ENCODE results near the gene U2SURP.

DNA sequence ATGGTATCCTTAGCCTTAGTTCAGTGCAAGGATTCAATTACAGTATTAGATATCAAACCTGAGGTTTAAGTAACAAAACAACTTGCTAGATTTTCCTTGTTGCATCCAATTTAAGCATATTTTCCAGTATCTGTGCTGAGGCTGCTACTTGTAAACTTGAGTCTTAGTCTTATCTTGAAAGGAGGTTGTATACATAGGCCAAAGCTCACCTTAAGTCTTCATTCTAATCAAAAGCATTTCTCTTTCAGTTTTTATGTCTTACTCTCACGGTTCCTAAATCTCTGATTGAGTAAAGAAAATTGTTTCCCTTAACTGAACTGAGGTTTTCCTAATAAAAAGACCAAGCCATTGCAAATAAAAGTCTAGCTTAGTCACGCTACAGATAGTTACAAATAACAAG is 52.6 kb downstream of the U2SURP start:
- TF ChIP-seq, protein P1, sequence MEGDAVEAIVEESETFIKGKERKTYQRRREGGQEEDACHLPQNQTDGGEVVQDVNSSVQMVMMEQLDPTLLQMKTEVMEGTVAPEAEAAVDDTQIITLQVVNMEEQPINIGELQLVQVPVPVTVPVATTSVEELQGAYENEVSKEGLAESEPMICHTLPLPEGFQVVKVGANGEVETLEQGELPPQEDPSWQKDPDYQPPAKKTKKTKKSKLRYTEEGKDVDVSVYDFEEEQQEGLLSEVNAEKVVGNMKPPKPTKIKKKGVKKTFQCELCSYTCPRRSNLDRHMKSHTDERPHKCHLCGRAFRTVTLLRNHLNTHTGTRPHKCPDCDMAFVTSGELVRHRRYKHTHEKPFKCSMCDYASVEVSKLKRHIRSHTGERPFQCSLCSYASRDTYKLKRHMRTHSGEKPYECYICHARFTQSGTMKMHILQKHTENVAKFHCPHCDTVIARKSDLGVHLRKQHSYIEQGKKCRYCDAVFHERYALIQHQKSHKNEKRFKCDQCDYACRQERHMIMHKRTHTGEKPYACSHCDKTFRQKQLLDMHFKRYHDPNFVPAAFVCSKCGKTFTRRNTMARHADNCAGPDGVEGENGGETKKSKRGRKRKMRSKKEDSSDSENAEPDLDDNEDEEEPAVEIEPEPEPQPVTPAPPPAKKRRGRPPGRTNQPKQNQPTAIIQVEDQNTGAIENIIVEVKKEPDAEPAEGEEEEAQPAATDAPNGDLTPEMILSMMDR (IDR thresholded peaks at IDR 0.05) = no peak
- no peak for TF ChIP-seq POLR2A (IDR thresholded peaks at IDR 0.05)
